ENCODE results near the gene GINS1.
A peak's percentile ranks its signal among the peaks of the same experiment; 100 is the strongest.

GINS1 gene

DNA sequence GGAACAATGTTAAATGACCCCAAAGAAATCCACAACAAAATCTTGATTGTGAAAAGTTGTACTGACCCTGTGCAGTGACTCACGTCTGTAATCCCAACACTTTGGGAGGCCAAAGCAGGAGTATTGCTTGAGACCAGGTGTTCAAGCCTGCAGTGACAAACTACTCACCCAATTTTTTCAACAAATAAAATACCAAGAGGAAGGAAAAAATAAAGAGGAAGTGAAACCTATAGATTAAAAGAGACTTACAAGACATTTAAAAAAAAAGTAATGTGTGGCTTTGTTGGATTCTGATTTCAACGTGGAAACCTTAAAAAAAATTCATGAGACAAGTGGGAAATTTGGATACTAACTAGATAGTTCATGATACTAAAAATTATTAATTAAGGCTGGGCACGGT, 31.9 kb downstream of the GINS1 start:
- no peaks in the 10 kb centered on the region for H4K20me1 ChIP-seq (ENCODE audit: insufficient read depth, low read length)
- no peak overlapping the region for H3K4me2 ChIP-seq (ENCODE audit: low read depth, low read length)
- TF ChIP-seq, protein P1, sequence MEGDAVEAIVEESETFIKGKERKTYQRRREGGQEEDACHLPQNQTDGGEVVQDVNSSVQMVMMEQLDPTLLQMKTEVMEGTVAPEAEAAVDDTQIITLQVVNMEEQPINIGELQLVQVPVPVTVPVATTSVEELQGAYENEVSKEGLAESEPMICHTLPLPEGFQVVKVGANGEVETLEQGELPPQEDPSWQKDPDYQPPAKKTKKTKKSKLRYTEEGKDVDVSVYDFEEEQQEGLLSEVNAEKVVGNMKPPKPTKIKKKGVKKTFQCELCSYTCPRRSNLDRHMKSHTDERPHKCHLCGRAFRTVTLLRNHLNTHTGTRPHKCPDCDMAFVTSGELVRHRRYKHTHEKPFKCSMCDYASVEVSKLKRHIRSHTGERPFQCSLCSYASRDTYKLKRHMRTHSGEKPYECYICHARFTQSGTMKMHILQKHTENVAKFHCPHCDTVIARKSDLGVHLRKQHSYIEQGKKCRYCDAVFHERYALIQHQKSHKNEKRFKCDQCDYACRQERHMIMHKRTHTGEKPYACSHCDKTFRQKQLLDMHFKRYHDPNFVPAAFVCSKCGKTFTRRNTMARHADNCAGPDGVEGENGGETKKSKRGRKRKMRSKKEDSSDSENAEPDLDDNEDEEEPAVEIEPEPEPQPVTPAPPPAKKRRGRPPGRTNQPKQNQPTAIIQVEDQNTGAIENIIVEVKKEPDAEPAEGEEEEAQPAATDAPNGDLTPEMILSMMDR (IDR thresholded peaks at IDR 0.05; ENCODE audit: low read length), result no peak
- no peak for TF ChIP-seq EZH2 (optimal IDR thresholded peaks at IDR 0.05; ENCODE audit: low read depth, low read length)
- no peak for TF ChIP-seq EZH2phosphoT487 (IDR thresholded peaks at IDR 0.05; ENCODE audit: low read length)
- no peak overlapping the region for H3K9ac ChIP-seq (ENCODE audit: low read length)
- H2AFZ ChIP-seq (ENCODE audit: low read length), result no peak overlapping the region
- H3K4me1 ChIP-seq (ENCODE audit: low read length), result peaks cover 13% of the 10 kb centered on the region; the same call in 1 of the 2 replicates
- H3K36me3 ChIP-seq (replicated peaks; ENCODE audit: insufficient read depth, low read length), result no peaks in the 10 kb centered on the region
- H3F3A ChIP-seq (ENCODE audit: insufficient read depth, low read length), result peaks cover 6% of the 10 kb centered on the region
- H3K9me2 ChIP-seq (replicated peaks; ENCODE audit: insufficient read depth, low read length), result no peaks in the 10 kb centered on the region
- H3K9me3 ChIP-seq (replicated peaks; ENCODE audit: insufficient read depth, low read length), result no peaks in the 10 kb centered on the region
- no peaks in the 10 kb centered on the region for H3K79me2 ChIP-seq (ENCODE audit: low read length)
- peak overlapping the region; percentile 54; the same call in 1 of the 2 replicates for H3K27ac ChIP-seq (ENCODE audit: low read length)
- peak; percentile 27 for DNase-seq
- no peak overlapping the region for H3K4me3 ChIP-seq (ENCODE audit: low read length)
- no peaks in the 10 kb centered on the region for H3K27me3 ChIP-seq (replicated peaks; ENCODE audit: insufficient read depth, low read length)

DNA sequence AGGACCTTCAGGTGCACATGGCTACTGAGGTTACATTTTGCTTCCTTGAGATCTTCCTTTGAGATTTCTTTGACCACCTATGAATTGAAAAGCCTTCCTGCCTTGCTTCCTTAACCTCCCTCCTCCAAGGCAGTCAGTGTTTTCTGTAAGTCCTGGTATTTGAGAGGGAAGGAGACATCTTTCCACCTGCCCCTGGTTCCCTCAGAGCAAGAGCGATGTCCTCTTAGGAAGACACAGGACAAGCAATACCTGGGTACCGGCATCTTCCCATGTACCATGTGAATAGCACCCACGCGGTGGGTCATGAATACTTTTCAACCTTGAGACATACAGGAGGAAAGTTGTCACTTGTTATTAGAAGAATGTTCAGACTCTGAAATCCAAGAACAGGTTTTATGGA, 37.1 kb downstream of the GINS1 start:
- Histone ChIP-seq H3K4me1 (ENCODE audit: low read length) (0 out of 2 replicates have a peak, but pooled peaks cover 1% of the 10 kb centered on the region), H3K9me2 (replicated peaks; ENCODE audit: insufficient read depth, low read length) (no peaks in the 10 kb centered on the region), H3K9ac (ENCODE audit: low read length) (no peak overlapping the region), H3K36me3 (replicated peaks; ENCODE audit: insufficient read depth, low read length) (peaks cover 4% of the 10 kb centered on the region; the same call in 1 of the 2 replicates), H3K4me3 (ENCODE audit: low read length) (no peak overlapping the region), H3K27ac (ENCODE audit: low read length) (no peak overlapping the region), H3K4me2 (ENCODE audit: low read depth, low read length) (no peak overlapping the region), H3F3A (ENCODE audit: insufficient read depth, low read length) (no peaks in the 10 kb centered on the region), H4K20me1 (ENCODE audit: insufficient read depth, low read length) (no peaks in the 10 kb centered on the region), H2AFZ (ENCODE audit: low read length) (no peak overlapping the region), H3K79me2 (ENCODE audit: low read length) (no peaks in the 10 kb centered on the region), H3K9me3 (replicated peaks; ENCODE audit: insufficient read depth, low read length) (no peaks in the 10 kb centered on the region), H3K27me3 (replicated peaks; ENCODE audit: insufficient read depth, low read length) (no peaks in the 10 kb centered on the region)
- DNase-seq, result no peak
- TF ChIP-seq, protein P1 (IDR thresholded peaks at IDR 0.05; ENCODE audit: low read length), result no peak
- TF ChIP-seq EZH2 (optimal IDR thresholded peaks at IDR 0.05; ENCODE audit: low read depth, low read length), result no peak
- no peak for TF ChIP-seq EZH2phosphoT487 (IDR thresholded peaks at IDR 0.05; ENCODE audit: low read length)

DNA sequence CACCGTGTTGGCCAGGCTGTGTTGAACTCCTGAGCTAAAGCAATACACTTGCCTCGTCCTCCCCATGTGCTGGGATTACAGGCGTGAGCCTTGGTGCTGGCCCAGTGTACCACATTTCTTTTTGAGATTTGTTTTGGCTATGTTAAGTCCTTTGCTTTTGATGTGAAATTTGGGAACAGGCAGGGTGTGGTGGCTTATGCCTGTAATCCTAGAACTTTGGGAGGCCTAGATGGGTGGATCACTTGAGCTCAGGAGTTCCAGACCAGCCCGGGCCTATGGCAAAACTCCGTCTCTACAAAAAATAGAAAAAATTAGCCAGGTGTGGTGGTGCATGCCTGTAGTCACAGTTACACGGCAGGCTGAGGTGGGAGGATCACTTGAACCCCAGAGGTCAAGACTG, 40.2 kb downstream of the GINS1 start:
- H3K9ac ChIP-seq (ENCODE audit: low read length), result no peak overlapping the region
- DNase-seq, result no peak
- H3K27ac ChIP-seq (ENCODE audit: low read length), result no peak overlapping the region
- H2AFZ ChIP-seq (ENCODE audit: low read length), result no peak overlapping the region
- H3K79me2 ChIP-seq (ENCODE audit: low read length), result no peaks in the 10 kb centered on the region
- H4K20me1 ChIP-seq (ENCODE audit: insufficient read depth, low read length), result no peaks in the 10 kb centered on the region
- TF ChIP-seq EZH2phosphoT487 (IDR thresholded peaks at IDR 0.05; ENCODE audit: low read length) (no peak), EZH2 (optimal IDR thresholded peaks at IDR 0.05; ENCODE audit: low read depth, low read length) (no peak)
- TF ChIP-seq, protein P1 (IDR thresholded peaks at IDR 0.05; ENCODE audit: low read length), result no peak
- no peaks in the 10 kb centered on the region for H3F3A ChIP-seq (ENCODE audit: insufficient read depth, low read length)
- no peak overlapping the region for H3K4me2 ChIP-seq (ENCODE audit: low read depth, low read length)
- no peaks in the 10 kb centered on the region for H3K4me1 ChIP-seq (ENCODE audit: low read length)
- H3K4me3 ChIP-seq (ENCODE audit: low read length), result no peak overlapping the region
- no peaks in the 10 kb centered on the region for H3K9me3 ChIP-seq (replicated peaks; ENCODE audit: insufficient read depth, low read length)
- no peaks in the 10 kb centered on the region for H3K27me3 ChIP-seq (replicated peaks; ENCODE audit: insufficient read depth, low read length)
- H3K9me2 ChIP-seq (replicated peaks; ENCODE audit: insufficient read depth, low read length), result no peaks in the 10 kb centered on the region
- H3K36me3 ChIP-seq (replicated peaks; ENCODE audit: insufficient read depth, low read length), result peaks cover 4% of the 10 kb centered on the region; the same call in 1 of the 2 replicates
